Heart left ventricle (tissue), 13 donors: ENCODE data around the gene DNM3.

Source experiments
- POLR2A ChIP-seq, 2 donors: fragments of 450-650 bp; IDR thresholded peaks; one replicate each; pipeline ENCODE4 v1.6.1; 2017; ENCODE audit warnings: antibody characterized with exemption in 2 of 2, mild to moderate bottlenecking in 2 of 2, moderate library complexity in 2 of 2
- TF ChIP-seq, protein P1 (sequence below), 12 donors: fragments of 200-600 bp; sonication (generic) in 4 of 12; IDR thresholded peaks; one replicate each; pipeline versions ENCODE4 v1.5.0 to v1.8.0; 2018 to 2022; ENCODE audit warnings: antibody characterized with exemption in 12 of 12, mild to moderate bottlenecking in 5 of 12
- donor health status: ischemic (EF 13 %, LVEDD 7.1; RV severe dilation, severe dysfunction).
- donor health status: DM: no; HTN: yes; CAD: no.
- donor health status: DM: no; HTN: no; CAD: no.
- donor health status: ischemic (EF 25% LVEDD 6.9; RV normal size, moderate dysfunction).
- donor health status: ischemic (EF 25% LVEDD 5.7; RV mildly dilated, moderate dysfunction).
- donor health status: ischemic (EF 35%, LVEDD 5.7; RV mildly dilated, moderate dysfunction).
- donor health status: nonischemic (EF 11% LVEDD 7.7; RV severe dilation, severe dysfunction).
- donor health status: DM: yes; HTN: yes; CAD: no.
- donor health status: PGD.
- donor health status: ischemic (EF 29% LVEDD 5.4; RV normal size, mild dysfunction).
- donor health status: nonischemic (EF 23%, LVEDD 6.1; RV moderate dilation, normal function).

DNA sequence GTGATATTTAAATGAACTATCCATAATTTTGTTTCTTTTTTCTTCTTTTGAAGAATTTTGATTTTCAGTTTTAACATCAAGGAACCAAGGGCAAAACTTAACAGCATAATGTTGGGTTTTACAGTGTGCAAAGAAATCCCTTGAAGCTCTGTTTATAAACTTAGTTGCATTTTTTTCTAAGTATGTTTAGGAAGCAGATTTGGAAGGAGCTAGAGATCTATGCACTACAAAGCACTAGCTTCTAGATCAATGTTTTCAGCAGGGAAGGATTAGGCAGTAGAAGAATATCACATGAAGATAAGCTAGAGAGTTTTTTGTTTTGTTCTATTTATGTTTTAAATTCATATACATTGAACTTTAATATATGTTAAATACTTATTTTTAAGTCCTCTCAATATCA is 328.5 kb downstream of the DNM3 start:
- TF ChIP-seq, protein P1, sequence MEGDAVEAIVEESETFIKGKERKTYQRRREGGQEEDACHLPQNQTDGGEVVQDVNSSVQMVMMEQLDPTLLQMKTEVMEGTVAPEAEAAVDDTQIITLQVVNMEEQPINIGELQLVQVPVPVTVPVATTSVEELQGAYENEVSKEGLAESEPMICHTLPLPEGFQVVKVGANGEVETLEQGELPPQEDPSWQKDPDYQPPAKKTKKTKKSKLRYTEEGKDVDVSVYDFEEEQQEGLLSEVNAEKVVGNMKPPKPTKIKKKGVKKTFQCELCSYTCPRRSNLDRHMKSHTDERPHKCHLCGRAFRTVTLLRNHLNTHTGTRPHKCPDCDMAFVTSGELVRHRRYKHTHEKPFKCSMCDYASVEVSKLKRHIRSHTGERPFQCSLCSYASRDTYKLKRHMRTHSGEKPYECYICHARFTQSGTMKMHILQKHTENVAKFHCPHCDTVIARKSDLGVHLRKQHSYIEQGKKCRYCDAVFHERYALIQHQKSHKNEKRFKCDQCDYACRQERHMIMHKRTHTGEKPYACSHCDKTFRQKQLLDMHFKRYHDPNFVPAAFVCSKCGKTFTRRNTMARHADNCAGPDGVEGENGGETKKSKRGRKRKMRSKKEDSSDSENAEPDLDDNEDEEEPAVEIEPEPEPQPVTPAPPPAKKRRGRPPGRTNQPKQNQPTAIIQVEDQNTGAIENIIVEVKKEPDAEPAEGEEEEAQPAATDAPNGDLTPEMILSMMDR (IDR thresholded peaks at IDR 0.05), result no peak
- no peak for TF ChIP-seq POLR2A (IDR thresholded peaks at IDR 0.05)
